WI38 (cell line): ENCODE measurements around the gene NUDT17.

Experiments
- H3K4me3 ChIP-seq: 2 replicates; pipeline ENCODE4 v1.5.1; 2011; ENCODE audit warnings: low read depth, mild to moderate bottlenecking, control low read depth, low read length
- TF ChIP-seq, protein P1 (sequence below): IDR thresholded peaks from 2 replicates; pipeline ENCODE4 v1.5.1; 2012; ENCODE audit warnings: low read depth, mild to moderate bottlenecking, control low read depth, low read length

The NUDT17 gene

DNA sequence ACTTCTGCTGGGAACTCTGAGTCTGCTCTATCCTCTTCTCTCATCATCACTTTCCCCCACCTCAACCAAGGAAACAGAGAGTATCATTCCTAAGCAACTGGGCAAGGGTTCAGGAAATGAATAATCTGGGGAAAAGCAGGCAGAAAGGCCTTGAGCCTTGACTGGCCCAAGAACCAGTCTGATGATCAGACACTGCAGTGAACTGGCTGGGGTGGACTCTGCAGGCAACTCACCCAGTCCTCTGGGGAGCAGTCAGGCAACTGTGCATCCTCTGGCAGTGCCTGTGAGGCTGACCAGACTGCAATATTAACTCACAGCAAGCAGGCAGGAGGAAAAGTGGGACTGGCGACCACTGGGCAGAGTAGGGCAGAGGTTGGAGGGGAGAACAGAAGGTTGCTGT, 39.2 kb downstream of the NUDT17 start:
- TF ChIP-seq, protein P1, sequence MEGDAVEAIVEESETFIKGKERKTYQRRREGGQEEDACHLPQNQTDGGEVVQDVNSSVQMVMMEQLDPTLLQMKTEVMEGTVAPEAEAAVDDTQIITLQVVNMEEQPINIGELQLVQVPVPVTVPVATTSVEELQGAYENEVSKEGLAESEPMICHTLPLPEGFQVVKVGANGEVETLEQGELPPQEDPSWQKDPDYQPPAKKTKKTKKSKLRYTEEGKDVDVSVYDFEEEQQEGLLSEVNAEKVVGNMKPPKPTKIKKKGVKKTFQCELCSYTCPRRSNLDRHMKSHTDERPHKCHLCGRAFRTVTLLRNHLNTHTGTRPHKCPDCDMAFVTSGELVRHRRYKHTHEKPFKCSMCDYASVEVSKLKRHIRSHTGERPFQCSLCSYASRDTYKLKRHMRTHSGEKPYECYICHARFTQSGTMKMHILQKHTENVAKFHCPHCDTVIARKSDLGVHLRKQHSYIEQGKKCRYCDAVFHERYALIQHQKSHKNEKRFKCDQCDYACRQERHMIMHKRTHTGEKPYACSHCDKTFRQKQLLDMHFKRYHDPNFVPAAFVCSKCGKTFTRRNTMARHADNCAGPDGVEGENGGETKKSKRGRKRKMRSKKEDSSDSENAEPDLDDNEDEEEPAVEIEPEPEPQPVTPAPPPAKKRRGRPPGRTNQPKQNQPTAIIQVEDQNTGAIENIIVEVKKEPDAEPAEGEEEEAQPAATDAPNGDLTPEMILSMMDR, result no peak
- no peak overlapping the region for H3K4me3 ChIP-seq

DNA sequence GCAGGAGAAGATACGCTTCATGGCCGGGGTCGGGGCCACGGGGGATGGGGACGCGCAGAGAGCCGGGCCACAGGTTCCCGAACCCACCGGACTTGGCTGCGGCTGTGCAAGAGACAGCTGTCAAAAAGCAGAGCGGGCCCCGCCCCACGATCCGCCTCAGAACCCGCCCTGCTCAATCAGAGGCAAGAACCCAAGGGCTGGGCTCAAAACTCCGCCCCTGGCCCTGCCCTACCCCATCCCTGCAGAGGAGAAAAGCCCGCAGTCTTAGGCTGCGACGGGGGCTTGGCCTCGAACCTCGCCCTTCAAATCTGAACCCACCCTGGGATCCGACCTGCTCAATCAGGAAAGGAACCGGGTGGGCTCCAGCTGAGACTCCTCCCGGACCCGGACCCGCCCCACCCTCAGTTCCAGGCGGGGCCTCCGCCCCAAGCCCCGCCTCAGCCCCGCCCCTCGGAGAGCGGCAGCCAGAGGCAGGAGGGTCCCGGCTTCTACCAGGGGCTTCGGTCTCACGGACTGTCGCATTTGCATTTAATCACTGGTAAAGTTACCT, 40.4 kb downstream of the NUDT17 start, which contains the start of gene ANKRD35:
ANKRD35 (minus strand) TSS at position 129 of the 550 bp plus-strand sequence; CDS start at position 21, 108 bp downstream.
- peak within 1 kb of the TSS; percentile 75 for H3K4me3 ChIP-seq
- TF ChIP-seq, protein P1, result no peak

DNA sequence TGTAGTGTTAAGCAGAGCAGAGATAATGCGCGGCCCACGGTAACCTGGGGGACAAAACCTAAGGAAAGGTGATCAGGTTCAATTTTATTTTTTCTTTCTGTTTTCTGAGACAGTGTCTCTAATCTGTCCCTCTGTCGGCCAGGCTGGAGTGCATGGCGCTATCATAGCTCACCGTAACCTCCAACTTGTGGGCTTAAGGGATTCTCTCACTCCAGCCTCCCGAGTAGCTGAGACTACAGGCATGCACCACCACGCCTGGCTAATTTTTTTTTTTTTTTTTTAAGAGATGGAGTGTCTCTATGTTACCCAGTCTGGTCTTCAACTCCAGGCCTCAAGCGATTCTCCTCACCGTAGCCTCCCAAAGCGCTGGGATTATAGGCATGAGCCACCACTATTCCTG, 41.0 kb downstream of the NUDT17 start:
- TF ChIP-seq, protein P1, result no peak

DNA sequence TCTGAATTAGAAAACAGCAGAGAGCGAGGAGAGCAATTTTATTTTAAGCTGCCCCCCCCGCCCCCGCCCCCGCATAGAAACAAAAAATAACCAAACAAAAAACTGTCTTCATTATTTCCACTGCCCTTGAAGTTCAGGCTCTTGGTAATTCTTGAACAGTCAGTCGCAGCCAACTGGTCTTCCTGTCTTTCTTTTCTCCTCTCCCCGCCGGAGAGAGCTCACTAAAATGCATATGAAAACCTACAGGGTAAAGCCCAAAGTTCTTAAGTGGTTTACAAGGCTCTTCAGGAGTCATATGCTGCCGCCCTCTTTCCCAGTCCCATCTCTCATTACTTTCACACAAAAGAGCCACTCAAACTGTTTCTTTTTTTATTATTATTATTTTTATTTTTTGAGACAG, 41.4 kb downstream of the NUDT17 start:
- H3K4me3 ChIP-seq, result no peak overlapping the region
- TF ChIP-seq, protein P1, result no peak

More for the DNA sequence above, 41.0 kb downstream of the NUDT17 start:
- peak overlapping the region; percentile 75 for H3K4me3 ChIP-seq

DNA sequence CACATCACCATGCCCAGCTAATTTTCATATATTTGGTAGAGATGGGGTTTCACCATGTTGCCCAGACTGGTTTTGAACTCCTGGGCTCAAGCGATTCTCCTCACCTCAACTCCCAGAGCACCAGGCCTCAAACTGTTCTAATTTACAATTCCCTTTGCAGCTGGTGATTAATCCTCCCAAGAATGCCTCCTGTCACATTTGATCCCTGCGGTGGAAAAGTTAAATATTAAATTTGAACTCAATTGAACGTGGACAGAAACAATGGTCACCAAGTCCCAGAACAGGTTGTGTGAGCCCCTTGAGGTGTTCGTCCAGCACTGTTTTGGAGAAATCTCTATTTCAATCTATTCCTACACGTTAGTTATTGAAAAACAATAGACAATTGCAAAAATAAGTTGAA, 42.2 kb downstream of the NUDT17 start:
- TF ChIP-seq, protein P1, result no peak
- no peak overlapping the region for H3K4me3 ChIP-seq

DNA sequence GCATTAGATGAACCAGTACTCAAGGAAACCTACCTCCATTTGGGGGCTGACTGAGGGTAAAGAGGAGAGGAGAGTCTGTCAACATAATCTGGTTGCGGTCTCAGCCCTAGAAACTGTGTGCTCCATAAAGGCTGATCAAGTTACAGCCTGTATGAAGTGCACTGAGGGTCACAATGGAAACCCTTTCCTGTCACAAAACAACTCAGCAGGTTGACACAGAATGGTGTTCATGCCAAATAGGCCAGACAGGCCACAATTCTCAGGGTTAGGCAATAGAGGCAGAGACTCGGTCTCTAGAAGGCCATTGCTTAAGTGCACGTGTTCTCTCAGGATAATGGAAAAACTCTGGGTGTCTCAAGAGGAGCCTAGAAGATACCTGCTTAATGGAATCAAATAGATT, 44.3 kb downstream of the NUDT17 start:
- TF ChIP-seq, protein P1, result no peak
- no peak overlapping the region for H3K4me3 ChIP-seq

DNA sequence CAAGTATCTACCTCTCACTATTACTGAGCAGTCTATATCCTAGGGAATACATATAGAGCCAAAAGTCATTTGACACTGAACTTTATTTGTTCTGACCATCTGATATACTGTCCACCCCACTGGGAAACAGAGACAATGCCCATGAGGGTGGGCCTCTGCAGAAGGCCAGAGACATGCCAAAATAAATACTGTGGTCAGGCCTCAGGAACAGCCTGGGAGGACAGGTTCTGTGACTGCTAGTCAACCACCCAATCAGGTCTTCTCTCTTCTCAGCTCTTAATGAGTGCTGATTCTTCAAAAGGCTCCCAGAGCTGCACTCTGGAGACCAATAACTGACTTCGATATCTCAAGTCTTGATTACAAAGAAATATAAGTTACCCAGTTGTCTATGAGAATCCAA, 45.7 kb downstream of the NUDT17 start:
- no peak overlapping the region for H3K4me3 ChIP-seq
- TF ChIP-seq, protein P1, result no peak
